Stimulated activated CD8-positive, alpha-beta memory T cell treated with anti-CD3 and anti-CD28 coated beads, Interleukin-2, amount 100 ng/mL, for 48 hours (primary cell): Measurements from ENCODE around the gene DCPS.
"Not testable (repeated sequence)": the region's sequence is repeated elsewhere in the genome, so short reads cannot be mapped to it uniquely, and the experiment has no call there.

Source experiments
- DNase-seq, 2 donors: peaks; one replicate each; pipeline ENCODE4 v3.0.0-alpha.2; 2020; ENCODE audit warnings: low read depth in 2 of 2

The DCPS gene

DNA sequence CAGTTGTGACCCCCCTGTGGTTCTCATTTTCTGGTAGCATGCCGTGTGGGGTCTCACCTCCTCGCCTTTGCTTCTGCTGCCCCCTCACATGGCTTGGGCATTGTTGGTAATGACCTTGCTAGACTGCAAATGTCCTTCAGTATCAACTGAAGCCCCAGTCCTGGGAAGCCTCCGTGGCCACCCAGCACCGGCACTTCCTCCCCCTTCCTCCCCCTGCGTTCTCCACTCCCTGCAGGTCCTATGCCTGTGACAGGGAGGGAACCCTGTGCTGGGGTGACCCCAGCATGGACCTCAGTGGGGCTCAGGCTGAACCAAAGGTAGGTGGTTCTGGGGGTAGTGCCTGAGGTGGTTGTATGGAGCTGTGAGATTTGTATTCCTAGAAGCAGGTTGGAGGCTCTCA lies 57.5 kb downstream of the DCPS start:
- no peak for DNase-seq

DNA sequence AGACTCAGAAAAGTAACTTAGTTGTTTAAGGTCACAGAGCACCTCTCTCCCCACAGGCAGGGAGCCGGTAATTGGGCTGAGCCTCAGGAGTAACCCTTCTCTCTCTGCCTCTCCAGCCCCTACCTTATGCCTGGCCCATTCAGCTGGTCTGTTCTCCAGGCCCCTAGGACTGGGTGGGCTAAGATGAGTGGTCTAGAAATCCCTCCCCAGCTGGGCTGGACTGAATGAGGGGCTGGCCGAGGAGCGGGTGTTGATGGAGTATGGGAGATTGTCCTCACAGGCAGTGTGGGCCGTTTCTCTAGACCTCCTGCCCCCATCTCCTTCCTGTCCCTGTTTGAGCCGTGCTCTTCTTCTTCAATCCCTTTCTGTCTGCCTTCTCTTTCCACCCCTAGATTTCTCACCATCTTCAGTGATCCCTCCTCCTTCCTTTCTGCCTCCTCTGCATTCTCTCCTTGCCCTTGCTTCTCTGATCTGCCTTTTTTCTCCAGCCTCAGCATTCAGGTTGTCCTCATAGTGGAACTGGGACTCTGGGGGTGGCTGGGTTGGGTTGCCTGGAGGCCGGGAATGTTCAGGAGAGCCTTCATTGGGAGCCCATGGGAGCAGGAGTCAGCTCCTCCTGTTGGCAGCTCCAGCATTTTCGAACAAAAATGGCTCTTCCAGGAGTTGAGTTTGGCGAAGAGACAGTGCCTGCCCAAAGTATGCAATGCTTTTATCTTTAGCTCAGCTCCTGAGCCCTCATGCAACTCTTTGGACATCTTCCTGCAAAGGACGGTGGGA lies 59.2 kb downstream of the DCPS start:
- DNase-seq: no peak

DNA sequence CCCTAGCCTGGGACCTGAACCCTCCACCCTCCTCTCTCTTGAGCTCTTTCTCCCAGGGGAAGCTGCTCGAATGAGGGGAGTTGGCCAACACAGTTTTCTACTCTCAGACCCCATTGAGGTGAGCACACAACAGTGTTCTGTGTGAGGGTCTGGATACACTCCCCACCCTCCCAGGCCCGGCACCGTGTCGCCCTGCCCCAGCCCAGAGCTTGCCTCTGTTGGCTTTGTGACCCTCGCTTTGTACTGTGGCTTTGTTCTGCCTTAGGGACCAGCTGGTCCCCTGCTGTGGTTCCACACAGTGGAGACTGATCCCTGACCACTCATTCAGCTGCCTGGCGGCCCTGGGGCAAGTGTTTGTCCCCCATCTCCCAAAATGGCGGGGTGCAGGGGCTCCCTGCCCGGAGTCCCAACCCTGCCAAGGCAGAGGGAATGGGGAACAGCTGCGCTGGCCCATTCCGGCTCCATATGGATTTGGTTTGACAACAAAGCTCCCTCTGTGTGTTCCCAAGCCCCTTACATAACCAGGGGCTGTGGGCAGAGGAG lies 59.9 kb downstream of the DCPS start:
- no peak for DNase-seq

DNA sequence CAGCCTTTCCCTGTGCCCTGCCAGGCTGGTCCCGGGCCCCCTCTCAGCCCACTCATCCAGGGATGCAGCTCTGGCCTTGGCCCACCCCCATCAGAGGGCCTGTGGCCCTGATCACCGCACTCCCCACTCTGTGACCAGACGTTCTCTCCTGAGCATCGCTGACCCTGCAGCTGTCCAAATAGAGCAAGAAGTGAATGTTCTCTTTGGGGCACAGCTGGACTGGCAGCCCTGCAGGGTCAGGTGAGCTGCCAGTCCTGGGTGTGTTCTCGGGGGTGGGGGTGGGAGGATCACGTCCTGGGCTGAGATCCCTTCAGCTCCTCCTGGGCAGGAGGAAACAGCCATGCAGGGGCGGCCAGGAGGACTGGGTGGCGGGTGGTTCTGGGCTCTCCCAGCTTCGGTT lies 60.9 kb downstream of the DCPS start:
- DNase-seq: not testable (repeated sequence)

DNA sequence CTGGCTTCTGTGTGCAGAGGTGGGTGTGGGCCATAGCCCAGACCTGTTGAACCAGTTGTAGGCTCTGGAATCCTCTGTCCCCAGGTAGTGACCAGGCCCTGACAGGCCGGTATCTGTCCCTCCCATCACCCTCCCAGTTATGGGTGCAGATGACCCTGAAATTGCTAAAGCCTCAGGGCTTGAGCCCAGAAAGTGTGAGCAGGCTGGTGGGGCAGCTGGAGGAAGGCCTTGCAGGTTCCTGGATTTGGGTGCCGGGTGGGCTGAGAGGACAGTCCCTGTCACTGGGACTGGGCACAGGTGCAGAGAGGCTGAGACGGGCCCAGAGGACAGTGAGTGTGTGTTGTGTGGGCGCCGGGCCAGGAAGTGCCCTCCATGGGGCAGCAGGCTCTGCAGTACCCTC lies 61.6 kb downstream of the DCPS start:
- not testable (repeated sequence) for DNase-seq

DNA sequence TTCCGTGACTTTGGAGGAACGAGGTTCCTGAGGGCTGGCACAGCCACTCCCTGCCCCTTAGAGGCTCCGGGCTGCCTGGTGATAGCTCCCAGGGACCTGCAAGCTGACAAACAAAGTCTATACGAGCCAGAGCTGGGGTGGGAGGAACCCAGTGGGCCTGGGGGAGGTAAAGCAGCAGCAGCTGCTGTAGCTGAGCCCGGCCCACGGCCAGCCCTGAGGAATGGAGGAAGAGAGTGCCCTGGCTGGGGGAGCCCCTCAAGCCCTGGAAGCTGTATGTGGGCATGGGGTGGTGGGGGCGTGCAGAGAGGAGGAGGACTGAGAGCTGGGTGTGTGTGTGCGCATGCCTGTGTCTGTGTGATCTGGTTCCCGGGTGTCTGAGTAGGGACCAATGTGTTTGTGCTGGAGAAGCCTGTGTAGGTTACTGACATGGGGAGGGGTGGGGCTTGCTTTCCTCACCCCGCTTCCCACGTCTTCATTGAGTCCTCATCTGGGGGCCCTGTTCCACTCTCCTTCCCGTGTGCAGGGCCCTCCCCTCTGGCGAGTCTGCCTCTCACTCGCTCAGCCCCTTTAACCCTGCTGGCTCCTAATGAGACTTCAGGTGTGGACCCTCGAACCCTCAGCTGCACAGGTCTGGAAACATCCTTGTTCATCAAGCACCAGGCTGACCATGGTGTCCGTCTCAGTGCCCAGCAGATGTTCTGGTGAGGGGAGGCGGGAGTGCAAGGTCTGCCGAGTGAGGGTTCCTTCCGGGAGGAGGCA lies 62.4 kb downstream of the DCPS start:
- no peak for DNase-seq

DNA sequence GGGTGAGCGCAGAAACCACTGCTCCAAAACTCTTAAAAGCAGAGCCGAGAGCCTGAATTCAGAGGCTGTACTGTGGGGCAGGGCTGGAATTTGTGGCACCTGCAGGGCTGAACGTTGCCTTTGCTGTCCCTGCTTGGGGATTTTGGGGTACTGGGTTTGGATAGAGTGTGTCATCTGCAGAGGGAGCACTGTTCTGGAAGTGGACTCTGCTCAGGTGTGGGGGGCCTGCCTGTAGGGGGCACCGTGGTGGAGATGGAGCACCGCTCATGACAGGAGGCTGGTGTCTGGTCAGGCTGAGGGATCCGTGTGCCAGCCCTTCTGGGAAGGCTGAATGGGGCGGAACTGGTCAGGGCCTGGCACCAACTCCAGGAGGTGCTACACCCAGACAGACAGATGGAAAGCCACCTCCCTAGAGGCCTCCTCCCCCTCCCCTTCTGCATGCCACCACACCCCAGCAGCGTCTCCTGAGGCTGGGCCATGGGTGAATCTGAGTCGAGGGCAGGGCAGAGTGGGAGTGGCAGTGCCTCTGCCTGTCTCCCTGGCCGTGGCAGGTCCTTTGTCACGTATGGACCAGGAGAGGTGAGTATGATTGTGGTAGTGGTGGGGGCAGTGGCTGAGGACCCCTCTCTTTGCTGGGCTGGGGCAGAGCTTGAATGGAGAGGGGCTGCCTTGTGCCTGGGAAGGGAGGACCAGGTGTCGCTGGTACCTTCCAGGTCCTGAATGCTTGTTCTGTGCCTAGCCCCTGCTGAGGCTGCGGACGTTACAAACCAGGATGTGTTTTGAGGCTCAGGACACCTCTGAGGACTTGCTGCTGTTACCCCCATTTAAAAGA lies 63.2 kb downstream of the DCPS start:
- DNase-seq: not testable (repeated sequence)

DNA sequence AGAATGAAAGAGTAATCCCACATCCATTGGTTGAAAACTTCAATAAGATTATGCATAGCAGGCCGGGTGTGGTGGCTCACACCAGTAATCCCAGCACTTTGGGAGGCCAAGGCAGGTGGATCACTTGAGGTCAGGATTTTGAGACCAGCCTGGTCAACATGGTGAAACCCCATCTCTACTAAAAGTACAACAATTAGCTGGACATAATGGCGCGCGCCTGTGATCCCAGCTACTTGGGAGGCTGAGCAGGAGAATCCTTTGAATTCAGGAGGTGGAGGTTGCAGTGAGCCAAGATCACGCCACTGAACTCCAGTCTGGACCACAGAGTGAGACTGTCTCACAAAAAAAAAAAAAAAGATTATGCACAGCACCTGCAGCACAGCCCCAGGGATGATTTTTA lies 63.9 kb downstream of the DCPS start:
- DNase-seq: not testable (repeated sequence)

DNA sequence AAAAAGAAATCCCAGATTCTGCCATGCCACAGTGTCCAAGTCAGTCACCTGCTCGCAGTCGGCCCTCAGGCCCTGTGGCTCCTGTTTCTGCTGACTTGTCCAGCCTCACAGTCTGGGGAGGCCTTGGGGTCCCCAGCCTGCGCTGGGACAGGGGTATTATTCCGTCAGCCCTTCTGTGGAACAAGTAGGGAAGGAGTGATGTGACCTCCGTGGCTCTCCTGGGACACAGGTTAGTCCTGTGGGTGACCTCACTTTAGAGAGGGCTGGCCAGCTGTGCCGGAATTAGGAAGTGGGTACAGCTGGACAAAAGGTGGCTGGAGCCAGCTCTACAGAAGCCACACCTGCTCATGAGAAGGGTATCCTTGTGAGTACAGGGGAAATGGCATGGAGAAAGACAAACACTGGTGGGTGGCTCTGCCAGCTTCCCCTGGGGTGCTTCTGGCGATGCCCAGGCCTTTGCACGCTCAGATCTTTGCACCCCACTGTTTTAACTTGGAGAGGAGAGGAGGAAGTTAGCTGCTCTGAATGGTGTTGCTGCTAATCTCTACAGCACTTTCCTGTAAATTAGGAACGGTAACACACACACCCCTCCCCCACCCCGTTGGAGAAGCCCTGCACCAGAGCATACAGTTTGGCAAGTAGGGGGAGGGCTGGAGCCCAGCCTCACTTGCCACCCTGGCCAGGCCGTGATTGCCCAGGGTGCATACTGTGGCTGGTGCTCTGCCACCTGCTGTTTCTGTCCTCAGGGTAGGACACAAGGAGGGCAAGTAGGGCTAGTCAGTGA lies 64.7 kb downstream of the DCPS start:
- not testable (repeated sequence) for DNase-seq

DNA sequence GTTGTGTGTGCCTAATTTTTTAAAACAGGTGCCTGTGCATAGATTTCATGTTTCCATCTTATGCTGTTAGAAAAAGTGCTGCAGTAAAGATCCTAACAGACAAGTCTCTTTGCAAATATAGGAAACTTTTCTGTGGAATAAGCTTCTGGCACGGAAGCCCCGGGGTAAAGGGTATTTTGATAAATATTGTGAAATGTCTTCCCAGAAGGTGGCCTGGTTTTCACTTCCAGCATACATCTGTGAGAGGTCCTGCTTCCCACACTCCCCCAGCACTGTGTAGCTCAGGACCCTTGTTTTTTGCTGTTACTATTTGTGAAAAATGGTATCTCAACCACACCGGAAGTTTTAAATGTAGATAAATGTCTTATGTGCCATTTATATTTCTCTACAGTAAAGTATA lies 66.2 kb downstream of the DCPS start:
- DNase-seq: no peak

DNA sequence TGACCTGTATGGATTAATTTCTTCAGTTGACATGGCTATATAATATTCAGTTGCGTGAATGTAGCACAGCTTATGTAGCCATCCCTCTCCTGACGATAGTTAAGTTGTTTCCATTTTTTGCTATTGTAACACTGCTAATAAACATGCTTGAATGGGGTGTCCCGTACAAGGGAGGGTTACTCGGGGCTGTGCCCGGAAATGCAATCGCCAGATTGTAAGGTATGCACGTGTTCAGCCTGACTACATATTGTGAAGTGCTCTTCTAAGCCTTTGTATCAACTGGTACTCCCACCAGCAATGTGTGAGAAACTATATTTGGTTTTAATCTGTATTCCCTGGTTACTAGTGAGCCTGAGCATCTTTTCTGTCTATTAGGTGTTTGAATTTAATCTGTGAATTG lies 67.7 kb downstream of the DCPS start:
- no peak for DNase-seq

DNA sequence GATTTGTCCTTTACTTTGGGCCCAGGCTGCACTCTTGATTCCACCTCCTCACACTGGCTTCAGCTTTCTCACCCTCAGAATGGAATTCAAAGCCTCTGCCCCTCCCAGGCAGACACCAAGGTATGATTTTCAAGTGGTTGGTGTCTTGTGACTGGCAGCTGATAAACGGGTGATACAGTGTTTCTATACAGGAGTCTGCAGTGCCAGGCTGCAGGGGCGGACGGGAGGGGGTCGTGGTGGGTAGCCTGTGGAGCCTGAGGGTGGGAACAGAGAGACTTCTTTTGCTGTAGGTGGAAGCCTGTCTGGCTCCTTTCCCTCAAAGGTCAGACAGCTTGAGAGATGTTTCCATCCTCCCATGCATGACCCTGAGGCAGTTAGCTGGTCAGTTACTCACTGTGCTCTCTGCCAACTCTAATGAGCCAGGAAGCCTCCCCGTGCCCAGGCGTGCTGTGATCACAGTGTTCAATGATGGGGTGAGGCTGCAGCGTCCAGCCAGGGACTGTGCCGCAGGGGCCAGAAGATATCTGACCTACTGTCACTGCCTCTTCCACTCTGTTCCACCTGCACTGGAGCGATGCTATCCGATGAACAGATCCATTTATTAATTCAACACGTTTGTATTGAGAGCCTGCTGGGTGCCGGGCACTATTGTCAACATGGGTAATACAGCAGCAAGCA lies 69.7 kb downstream of the DCPS start:
- not testable (repeated sequence) for DNase-seq

DNA sequence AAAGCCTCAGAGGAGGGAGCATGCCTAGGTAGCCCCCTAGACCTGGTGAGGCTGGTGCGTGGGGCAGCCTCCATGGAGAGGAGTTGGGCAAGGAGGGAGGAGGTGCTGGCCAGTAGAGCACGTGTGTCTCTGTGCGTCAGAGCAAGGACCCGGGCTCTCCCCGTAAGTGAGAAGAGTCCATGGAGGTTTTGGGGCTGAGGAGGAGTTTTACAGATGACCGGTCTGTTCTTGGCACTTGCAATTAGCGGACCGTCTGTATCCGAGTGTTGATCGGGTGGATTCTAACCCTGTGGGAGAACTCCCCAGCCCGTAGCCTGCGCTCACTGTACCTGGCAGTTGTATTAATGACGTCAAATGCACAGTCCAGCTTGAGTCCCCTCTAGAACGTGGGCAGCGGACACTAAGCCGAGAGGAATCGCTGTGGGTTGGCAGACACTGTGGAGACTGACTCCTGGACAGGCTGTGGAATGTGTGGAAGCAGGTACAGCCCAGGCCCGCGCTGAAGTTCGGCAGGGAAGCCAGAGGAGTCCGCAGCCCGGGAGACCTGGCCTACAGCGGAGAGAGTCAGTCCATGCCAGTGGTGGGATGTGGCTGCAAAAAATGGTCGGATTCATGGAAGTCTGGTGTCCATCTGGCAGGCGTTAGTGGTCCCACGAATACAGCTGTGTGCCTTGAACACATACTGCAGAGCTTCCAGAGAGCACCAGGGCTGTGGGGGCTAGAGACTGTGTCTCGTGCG lies 70.9 kb downstream of the DCPS start:
- not testable (repeated sequence) for DNase-seq

DNA sequence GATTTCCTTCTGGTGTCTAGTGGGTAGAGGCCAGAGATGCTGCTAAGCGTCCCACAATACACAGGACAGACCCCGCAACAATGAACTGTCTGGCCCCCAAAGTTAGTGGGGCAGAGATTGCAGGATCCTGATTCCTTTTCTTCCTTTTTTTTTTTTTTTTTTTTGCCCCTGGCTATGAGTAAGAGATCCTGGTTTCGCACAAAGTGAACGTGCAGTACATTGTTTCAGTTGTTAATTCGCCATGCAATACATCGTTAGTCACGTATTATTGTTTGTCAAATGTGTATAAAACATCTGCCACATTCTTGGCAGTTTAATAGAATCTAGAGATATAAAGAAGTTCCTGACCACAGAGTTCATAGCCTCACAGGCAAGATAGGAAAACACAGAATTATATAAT lies 71.9 kb downstream of the DCPS start:
- no peak for DNase-seq

DNA sequence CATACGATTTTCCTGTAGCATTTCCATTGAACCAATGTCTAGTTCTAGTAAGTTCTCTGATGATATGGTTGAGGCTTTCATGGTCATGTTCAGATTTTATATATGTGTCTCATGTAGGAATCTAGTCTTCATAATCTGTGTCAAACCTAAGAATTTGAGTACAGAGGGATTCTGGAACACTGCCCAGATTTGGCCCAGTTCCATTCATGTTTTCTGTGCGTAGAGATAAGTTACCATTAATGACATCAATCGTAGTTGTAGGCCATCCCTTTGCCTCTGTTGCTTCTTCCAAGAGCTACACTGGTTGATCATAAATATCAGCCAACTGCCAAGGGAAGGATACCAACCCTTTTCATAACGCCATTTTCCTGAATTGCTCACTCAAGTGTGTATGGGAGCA lies 74.9 kb downstream of the DCPS start:
- no peak for DNase-seq

DNA sequence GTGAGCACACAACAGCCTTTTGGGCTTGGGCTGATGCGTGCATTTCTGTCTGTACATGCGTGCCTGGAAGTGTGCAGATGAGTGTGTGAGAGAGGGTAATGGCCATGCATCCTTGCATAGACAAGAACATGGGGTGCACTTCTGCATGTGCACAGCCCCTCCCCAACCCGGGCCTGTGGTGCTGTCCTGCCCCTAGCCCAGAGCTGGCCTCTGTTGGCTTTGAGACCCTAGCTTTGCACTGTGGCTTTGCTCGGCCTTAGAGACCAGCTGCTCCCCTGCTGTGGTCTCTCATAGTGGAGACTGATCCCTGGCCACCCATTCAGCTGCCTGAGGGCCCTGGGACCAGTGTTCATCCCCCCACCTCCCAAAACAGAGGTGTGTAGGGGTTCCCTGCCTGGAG lies 77.0 kb downstream of the DCPS start:
- no peak for DNase-seq

DNA sequence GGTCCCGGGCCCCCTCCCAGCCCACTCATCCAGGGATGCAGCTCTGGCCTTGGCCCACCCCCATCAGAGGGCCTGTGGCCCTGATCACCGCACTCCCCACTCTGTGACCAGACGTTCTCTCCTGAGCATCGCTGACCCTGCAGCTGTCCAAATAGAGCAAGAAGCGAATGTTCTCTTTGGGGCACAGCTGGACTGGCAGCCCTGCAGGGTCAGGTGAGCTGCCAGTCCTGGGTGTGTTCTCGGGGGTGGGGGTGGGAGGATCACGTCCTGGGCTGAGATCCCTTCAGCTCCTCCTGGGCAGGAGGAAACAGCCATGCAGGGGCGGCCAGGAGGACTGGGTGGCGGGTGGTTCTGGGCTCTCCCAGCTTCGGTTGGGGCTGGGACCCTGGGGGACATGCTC lies 78.1 kb downstream of the DCPS start:
- not testable (repeated sequence) for DNase-seq

DNA sequence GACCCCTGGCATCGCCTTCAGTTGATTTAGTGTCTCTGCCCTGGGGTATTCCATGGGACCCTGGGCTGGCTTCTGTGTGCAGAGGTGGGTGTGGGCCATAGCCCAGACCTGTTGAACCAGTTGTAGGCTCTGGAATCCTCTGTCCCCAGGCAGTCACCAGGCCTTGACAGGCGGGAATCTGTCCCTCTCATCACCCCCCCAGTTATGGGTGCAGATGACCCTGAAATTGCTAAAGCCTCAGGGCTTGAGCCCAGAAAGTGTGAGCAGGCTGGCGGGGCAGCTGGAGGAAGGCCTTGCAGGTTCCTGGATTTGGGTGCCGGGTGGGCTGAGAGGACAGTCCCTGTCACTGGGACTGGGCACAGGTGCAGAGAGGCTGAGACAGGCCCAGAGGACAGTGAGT lies 78.8 kb downstream of the DCPS start:
- not testable (repeated sequence) for DNase-seq

DNA sequence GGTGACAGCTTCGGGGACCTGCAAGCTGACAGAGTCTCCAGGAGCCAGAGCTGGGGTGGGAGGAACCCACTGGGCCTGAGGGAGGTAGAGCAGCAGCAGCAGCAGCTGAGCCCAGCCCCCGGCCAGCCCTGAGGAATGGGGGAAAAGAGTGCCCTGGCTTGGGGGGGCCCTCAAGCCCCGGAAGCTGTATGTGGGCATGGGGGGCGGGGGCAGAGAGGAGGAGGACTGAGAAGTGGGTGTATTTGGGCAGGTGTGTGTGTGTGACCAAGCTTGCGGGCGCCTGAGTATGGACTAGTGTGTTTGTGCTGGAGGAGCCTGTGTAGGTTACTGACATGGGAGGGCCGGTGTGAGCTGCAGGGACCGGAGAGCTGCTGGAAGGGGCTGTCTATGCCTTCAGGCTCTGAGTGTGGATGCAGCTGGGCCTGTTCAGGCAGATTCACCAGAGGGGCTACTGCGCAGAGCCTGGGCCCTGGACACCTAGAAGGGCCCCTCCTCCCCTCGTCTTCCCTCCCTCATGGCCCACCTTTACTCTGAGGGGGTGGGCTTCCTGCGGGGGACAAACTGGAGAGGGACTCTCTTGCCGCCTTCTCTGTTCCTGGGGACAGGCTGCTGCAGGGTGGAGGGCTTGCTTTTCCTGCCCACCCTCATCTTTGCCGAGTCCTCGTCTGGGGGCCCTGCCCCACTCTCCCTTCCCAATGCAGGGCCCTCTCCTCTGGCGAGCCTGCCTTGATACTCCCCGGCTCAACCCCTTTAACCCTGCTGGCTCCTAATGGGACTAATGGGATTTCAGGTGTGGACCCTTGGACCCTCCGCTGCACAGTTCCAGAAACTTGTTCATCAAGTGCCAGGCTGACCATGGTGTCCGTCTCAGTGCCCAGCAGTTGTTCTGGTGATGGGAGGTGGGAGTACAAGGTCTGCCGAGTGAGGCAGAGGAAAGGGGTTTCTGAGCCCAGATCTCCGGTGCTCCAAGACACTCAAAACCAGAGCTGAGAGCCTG lies 79.8 kb downstream of the DCPS start:
- no peak for DNase-seq
